Fibroblast of lung (primary cell): ENCODE results near the gene FGGY. TPM values are rescaled to one million over a fixed set of nuclear protein-coding genes. Genes with fewer than 3 reads are reported as not detected.

Experiments
- DNase-seq, 2 donors: peaks; one replicate each; pipeline versions ENCODE4 v3.0.0 to v3.0.0-alpha.2; 2010; ENCODE audit warnings: low read depth in 2 of 2
- H2AFZ ChIP-seq: 2 replicates; pipeline ENCODE4 v1.5.1; 2012; ENCODE audit warnings: low read length, control low read depth, inconsistent platforms
- H3K27ac ChIP-seq: 2 replicates; pipeline ENCODE4 v1.5.1; 2011; ENCODE audit warnings: low read length, control low read depth; ENCODE audit not compliant: insufficient read depth
- H3K27me3 ChIP-seq: 2 replicates; pipeline ENCODE4 v1.5.1; 2011; ENCODE audit warnings: mild to moderate bottlenecking, low read length; ENCODE audit not compliant: control insufficient read depth, insufficient read depth
- H3K36me3 ChIP-seq: 2 replicates; pipeline ENCODE4 v1.5.1; 2011; ENCODE audit warnings: low read length; ENCODE audit not compliant: control insufficient read depth, insufficient read depth
- H3K4me1 ChIP-seq: 2 replicates; pipeline ENCODE4 v1.5.1; 2011; ENCODE audit warnings: low read length; ENCODE audit not compliant: control insufficient read depth, insufficient read depth; ENCODE audit errors: extremely low read depth
- H3K4me2 ChIP-seq: 2 replicates; pipeline ENCODE4 v1.5.1; 2011; ENCODE audit warnings: low read length, control low read depth; ENCODE audit not compliant: insufficient read depth; ENCODE audit errors: extremely low read depth
- H3K4me3 ChIP-seq, 4 experiments: fragments of 200-600 bp in 1 of 4; sonication (generic) in 1 of 4; replicated peaks in 1 of 4; 2 replicates each; pipeline ENCODE4 v1.5.1; 2011 to 2016; ENCODE audit warnings: low read length in 4 of 4, low read depth in 3 of 4, mild to moderate bottlenecking in 3 of 4, control low read depth in 2 of 4, inconsistent platforms in 1 of 4, mixed read lengths in 1 of 4; ENCODE audit not compliant: insufficient read depth in 1 of 4; ENCODE audit errors: control extremely low read depth in 1 of 4
- H3K79me2 ChIP-seq: 2 replicates; pipeline ENCODE4 v1.5.1; 2012; ENCODE audit warnings: mild to moderate bottlenecking, low read length, inconsistent platforms; ENCODE audit not compliant: control insufficient read depth, insufficient read depth
- H3K9ac ChIP-seq: 2 replicates; pipeline ENCODE4 v1.5.1; 2011; ENCODE audit warnings: mild to moderate bottlenecking, low read length, control low read depth; ENCODE audit not compliant: insufficient read depth
- H3K9me3 ChIP-seq: 2 replicates; pipeline ENCODE4 v1.5.1; 2012; ENCODE audit warnings: low read depth, low read length; ENCODE audit not compliant: control insufficient read depth, insufficient read depth
- H4K20me1 ChIP-seq: 2 replicates; pipeline ENCODE4 v1.5.1; 2011; ENCODE audit warnings: low read length; ENCODE audit not compliant: control insufficient read depth, insufficient read depth; ENCODE audit errors: extremely low read depth
- EZH2 ChIP-seq: IDR thresholded peaks from 2 replicates; pipeline ENCODE4 v1.5.1; 2012; ENCODE audit warnings: low read length, control low read depth, mild to moderate bottlenecking; ENCODE audit errors: missing control alignments
- polyA plus RNA-seq, 2 donors: library from polyadenylated mRNA; depleted of rRNA in 1 of 2; stranded (reverse) in 1 of 2; unstranded in 1 of 2; fragments of >200 nt; gene quantifications; 2 replicates each; pipeline ENCODE4 v1.2.1, GENCODE V29; 2011 to 2012; ENCODE audit warnings: missing spikeins in 1 of 2
- total RNA-seq: library from RNA; depleted of rRNA; stranded (reverse); fragments of >200 nt; gene quantifications from 2 replicates; pipeline ENCODE4 v1.2.1, GENCODE V29; 2014
- TF ChIP-seq, protein P1 (sequence below), 2 donors: IDR thresholded peaks in 1 of 2; conservative IDR thresholded peaks in 1 of 2; 1 replicate in 1 of 2; 2 replicates in 1 of 2; pipeline ENCODE4 v1.5.1; 2011 to 2012; ENCODE audit warnings: low read length in 2 of 2, control low read depth in 1 of 2, inconsistent platforms in 1 of 2, low read depth in 1 of 2, mild to moderate bottlenecking in 1 of 2

FGGY gene
- total and polyA plus RNA-seq, 2 donors (not counting 1 experiment from before 2014, with no cell fraction given) = 9.5 to 32.4 TPM

DNA sequence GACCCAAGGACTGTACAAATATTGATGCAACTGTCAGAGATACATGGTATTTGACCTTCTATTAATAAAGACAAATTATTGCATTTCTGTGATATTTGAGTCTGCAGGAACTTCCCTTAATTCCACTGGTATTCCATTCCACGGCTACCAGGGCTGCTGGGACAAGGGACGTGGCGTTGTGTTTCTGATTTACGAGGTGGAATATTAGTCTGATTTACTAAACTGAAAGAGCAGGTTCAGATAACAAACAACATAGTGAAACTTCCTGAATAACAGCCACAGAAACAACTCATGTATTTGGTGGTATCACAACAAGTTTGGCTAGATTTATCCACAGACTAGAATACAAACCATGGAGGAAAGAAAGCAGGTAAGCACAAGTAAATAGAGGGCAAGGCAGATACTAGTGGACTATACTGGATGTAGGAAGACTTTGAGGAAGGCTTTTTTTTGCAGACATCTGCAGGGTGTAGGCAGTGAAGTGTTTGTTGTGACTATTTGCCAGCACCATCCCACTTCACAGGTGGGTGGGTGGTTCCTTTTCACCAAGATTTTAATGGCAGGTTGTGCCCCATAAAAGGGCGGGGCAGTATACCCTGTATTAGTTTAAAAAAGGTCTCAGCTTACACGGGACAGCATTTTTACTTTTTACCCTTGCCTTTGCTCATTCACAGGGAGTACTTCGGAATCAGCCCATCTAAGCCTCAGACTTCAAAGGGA, 100.4 kb downstream of the FGGY start:
- H3K79me2 ChIP-seq = no peaks in the 10 kb centered on the region
- H3K27me3 ChIP-seq = no peaks in the 10 kb centered on the region
- H3K9ac ChIP-seq = no peak overlapping the region
- no peaks in the 10 kb centered on the region for H4K20me1 ChIP-seq
- TF ChIP-seq, protein P1, sequence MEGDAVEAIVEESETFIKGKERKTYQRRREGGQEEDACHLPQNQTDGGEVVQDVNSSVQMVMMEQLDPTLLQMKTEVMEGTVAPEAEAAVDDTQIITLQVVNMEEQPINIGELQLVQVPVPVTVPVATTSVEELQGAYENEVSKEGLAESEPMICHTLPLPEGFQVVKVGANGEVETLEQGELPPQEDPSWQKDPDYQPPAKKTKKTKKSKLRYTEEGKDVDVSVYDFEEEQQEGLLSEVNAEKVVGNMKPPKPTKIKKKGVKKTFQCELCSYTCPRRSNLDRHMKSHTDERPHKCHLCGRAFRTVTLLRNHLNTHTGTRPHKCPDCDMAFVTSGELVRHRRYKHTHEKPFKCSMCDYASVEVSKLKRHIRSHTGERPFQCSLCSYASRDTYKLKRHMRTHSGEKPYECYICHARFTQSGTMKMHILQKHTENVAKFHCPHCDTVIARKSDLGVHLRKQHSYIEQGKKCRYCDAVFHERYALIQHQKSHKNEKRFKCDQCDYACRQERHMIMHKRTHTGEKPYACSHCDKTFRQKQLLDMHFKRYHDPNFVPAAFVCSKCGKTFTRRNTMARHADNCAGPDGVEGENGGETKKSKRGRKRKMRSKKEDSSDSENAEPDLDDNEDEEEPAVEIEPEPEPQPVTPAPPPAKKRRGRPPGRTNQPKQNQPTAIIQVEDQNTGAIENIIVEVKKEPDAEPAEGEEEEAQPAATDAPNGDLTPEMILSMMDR (conservative IDR thresholded peaks at IDR 0.05 in 1 of 2, IDR thresholded peaks at IDR 0.05 in 1 of 2; ENCODE audit: low read depth in 1 of 2, low read length in 2 of 2) = no peak
- peaks cover 3% of the 10 kb centered on the region for H3K4me1 ChIP-seq
- no peak overlapping the region for H3K27ac ChIP-seq
- H3K4me3 ChIP-seq = no peak overlapping the region
- DNase-seq = no peak
- no peak overlapping the region for H3K4me2 ChIP-seq
- no peaks in the 10 kb centered on the region for H3K36me3 ChIP-seq
- H2AFZ ChIP-seq = no peak overlapping the region
- no peaks in the 10 kb centered on the region for H3K9me3 ChIP-seq

DNA sequence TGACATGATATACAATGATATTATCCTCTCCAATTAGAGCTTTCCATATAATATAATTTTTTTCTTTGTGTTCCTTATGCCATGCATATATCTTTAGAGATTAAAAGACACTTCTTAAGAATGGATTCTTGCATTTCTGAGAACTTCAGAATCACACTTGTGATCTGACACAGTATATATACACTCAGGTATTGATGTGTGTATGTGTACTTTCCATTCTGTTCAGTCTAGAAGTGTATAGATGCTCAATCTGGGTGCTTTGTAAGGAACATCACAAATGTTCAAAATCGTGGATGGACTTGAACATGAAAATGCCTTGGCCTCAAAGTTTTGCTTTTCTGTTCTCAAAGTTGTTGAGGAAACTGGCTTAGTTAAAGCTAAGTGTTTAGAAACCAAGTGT, 102.7 kb downstream of the FGGY start:
- Histone ChIP-seq H3K9me3 (no peaks in the 10 kb centered on the region), H4K20me1 (no peaks in the 10 kb centered on the region), H3K79me2 (no peaks in the 10 kb centered on the region), H2AFZ (no peak overlapping the region), H3K4me2 (no peak overlapping the region), H3K27me3 (no peaks in the 10 kb centered on the region), H3K27ac (no peak overlapping the region), H3K9ac (no peak overlapping the region), H3K4me3 (no peak overlapping the region), H3K36me3 (no peaks in the 10 kb centered on the region), H3K4me1 (no peaks in the 10 kb centered on the region)
- TF ChIP-seq, protein P1 (conservative IDR thresholded peaks at IDR 0.05 in 1 of 2, IDR thresholded peaks at IDR 0.05 in 1 of 2; ENCODE audit: low read depth in 1 of 2, low read length in 2 of 2) = no peak
- no peak for TF ChIP-seq EZH2
- no peak for DNase-seq

DNA sequence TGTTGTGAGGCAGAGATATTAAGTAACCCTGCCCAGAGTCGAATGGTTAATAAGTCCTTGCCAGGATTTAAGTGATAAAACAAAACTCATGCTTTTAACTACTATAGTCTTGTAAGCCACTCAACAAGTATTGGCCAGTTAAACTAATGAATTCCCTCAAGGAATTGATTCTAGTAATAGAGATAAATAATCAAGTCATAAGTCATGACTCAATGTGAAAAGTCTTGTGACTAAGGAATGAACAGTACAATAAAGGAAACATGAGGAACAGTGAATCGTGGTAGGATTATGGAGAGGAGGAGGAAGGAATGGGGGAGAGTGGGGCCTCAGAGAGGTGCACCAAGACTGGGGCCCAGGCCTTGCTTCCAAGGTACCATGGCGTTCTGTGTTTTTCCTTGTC, 104.7 kb downstream of the FGGY start:
- TF ChIP-seq, protein P1 (conservative IDR thresholded peaks at IDR 0.05 in 1 of 2, IDR thresholded peaks at IDR 0.05 in 1 of 2; ENCODE audit: low read depth in 1 of 2, low read length in 2 of 2) = no peak
- TF ChIP-seq EZH2 = no peak
- no peak overlapping the region for H3K27ac ChIP-seq
- no peak for DNase-seq

More for the DNA sequence above, 104.7 kb downstream of the FGGY start:
- Histone ChIP-seq H3K9me3 (no peaks in the 10 kb centered on the region), H3K4me3 (no peak overlapping the region), H4K20me1 (no peaks in the 10 kb centered on the region), H3K36me3 (no peaks in the 10 kb centered on the region), H3K79me2 (no peaks in the 10 kb centered on the region), H3K27me3 (no peaks in the 10 kb centered on the region), H3K4me1 (no peaks in the 10 kb centered on the region), H2AFZ (no peak overlapping the region), H3K9ac (no peak overlapping the region), H3K4me2 (no peak overlapping the region)
